HepG2 (cell line): ENCODE measurements around the gene RICTOR. TPM values are rescaled to one million over a fixed set of nuclear protein-coding genes. Genes with fewer than 3 reads are reported as not detected.

Experiments
- ATAC-seq: fragments of 200-7000 bp; cut with Tn5 transposase; 3 replicates; pipeline ENCODE4 v1.9.1; 2020; ENCODE audit warnings: mild to moderate bottlenecking, moderate library complexity
- BruUV-seq: library from RNA; stranded (reverse); fragments of 400-500 nt; replicated peaks from 2 replicates; lab custom pipeline; 2021; lab: Mats Ljungman, UMichigan
- CTCF ChIA-PET: fragments of 300-600 bp; formaldehyde crosslinking; extraction: SDS; loops from one replicate; lab custom pipeline; 2021; ENCODE audit warnings: low total read pairs, inconsistent platforms, low intra/inter-chr PET ratio; lab: Yijun Ruan, JAX
- POLR2A ChIA-PET: fragments of 350-600 bp; sonication (Branson Sonifier 250); formaldehyde crosslinking; loops from one replicate; lab custom pipeline; 2020; ENCODE audit warnings: antibody characterized with exemption, inconsistent platforms; lab: Yijun Ruan, JAX
- DNase-seq: peaks from one replicate; pipeline ENCODE4 v3.0.0-alpha.2; 2015; ENCODE audit warnings: low spot score
- FAIRE-seq: peaks from 3 replicates; lab custom pipeline; 2011; peaks lifted over from hg19 to GRCh38; lab: Jason Lieb, UNC
- H2AFZ ChIP-seq: one replicate; pipeline ENCODE4 v1.6.1; 2011; ENCODE audit warnings: low read length, inconsistent platforms
- H3K27ac ChIP-seq: fragments of 300-600 bp; 3 replicates; pipeline ENCODE4 v1.8.0; 2011; ENCODE audit warnings: mixed run types, mild to moderate bottlenecking, mixed read lengths, low read length, inconsistent platforms; ENCODE audit not compliant: insufficient read depth; ENCODE audit errors: extremely low read length
- H3K27me3 ChIP-seq, 2 experiments: fragments of 200-600 bp in 1 of 2; 2 replicates in 1 of 2; 3 replicates in 1 of 2; pipeline versions ENCODE4 v1.6.0 to v1.8.0; 2011; ENCODE audit warnings: low read length in 2 of 2, mild to moderate bottlenecking in 2 of 2, moderate library complexity in 2 of 2, inconsistent platforms in 1 of 2; ENCODE audit not compliant: insufficient read depth in 2 of 2, control insufficient read depth in 1 of 2
- H3K36me3 ChIP-seq, 2 experiments: fragments of 200-600 bp in 1 of 2; replicated peaks in 1 of 2; 2 replicates in 1 of 2; 3 replicates in 1 of 2; pipeline versions ENCODE4 v1.5.1 to v1.8.0; 2011; ENCODE audit warnings: low read length in 2 of 2, inconsistent platforms in 1 of 2; ENCODE audit not compliant: insufficient read depth in 2 of 2, control insufficient read depth in 1 of 2
- H3K4me1 ChIP-seq: 2 replicates; pipeline ENCODE4 v1.5.1; 2012; ENCODE audit warnings: low read length, inconsistent platforms; ENCODE audit not compliant: insufficient read depth
- H3K4me2 ChIP-seq: 2 replicates; pipeline ENCODE4 v1.6.0; 2011; ENCODE audit warnings: low read depth, low read length, inconsistent platforms
- H3K4me3 ChIP-seq, 3 experiments: fragments of 200-600 bp in 1 of 3; sonication (generic), shearing (Covaris generic) in 1 of 3; replicated peaks in 1 of 3; 2 replicates each; pipeline ENCODE4 v1.5.1; 2011 to 2016; ENCODE audit warnings: low read length in 3 of 3, inconsistent platforms in 2 of 3, low read depth in 2 of 3, mild to moderate bottlenecking in 2 of 3, control low read depth in 1 of 3, mixed read lengths in 1 of 3; ENCODE audit not compliant: insufficient read depth in 1 of 3
- H3K79me2 ChIP-seq: one replicate; pipeline ENCODE4 v1.6.1; 2011; ENCODE audit warnings: low read length, inconsistent platforms; ENCODE audit not compliant: insufficient read depth
- H3K9ac ChIP-seq: 2 replicates; pipeline ENCODE4 v1.6.0; 2011; ENCODE audit warnings: mild to moderate bottlenecking, low read depth, low read length, inconsistent platforms; ENCODE audit not compliant: insufficient read depth
- H3K9me3 ChIP-seq: 2 replicates; pipeline ENCODE4 v1.5.1; 2012; ENCODE audit warnings: mild to moderate bottlenecking, low read length
- H4K20me1 ChIP-seq: 2 replicates; pipeline ENCODE4 v1.6.0; 2011; ENCODE audit warnings: inconsistent platforms, mild to moderate bottlenecking, low read length, moderate library complexity; ENCODE audit not compliant: insufficient read depth
- BCL3 ChIP-seq: sonication (generic); formaldehyde crosslinking; IDR thresholded peaks from 2 replicates; pipeline ENCODE4 v1.5.1; 2020; ENCODE audit warnings: mild to moderate bottlenecking, missing genetic modification reagents, moderate library complexity
- HNRNPLL ChIP-seq: fragments of 200-400 bp; formaldehyde crosslinking; IDR thresholded peaks from 2 replicates; pipeline ENCODE4 v1.6.1; 2017; ENCODE audit warnings: mild to moderate bottlenecking, low read depth, low read length; ENCODE audit not compliant: poor library complexity, severe bottlenecking
- KLF9 ChIP-seq: IDR thresholded peaks from 2 replicates; pipeline ENCODE4 v1.6.1; 2016; ENCODE audit warnings: low read depth
- MYC ChIP-seq: sonication (generic); formaldehyde crosslinking; IDR thresholded peaks from 2 replicates; pipeline ENCODE4 v1.9.0; 2021; ENCODE audit warnings: missing genetic modification reagents, borderline replicate concordance
- NR0B2 ChIP-seq: sonication (generic); formaldehyde crosslinking; IDR thresholded peaks from 2 replicates; pipeline ENCODE4 v1.4.0; 2020; ENCODE audit warnings: mild to moderate bottlenecking, missing genetic modification reagents
- NR2F6 ChIP-seq, 2 experiments: IDR thresholded peaks; 2 replicates each; pipeline ENCODE4 v1.6.1; 2016; ENCODE audit warnings: antibody characterized with exemption in 1 of 2, mild to moderate bottlenecking in 1 of 2
- PHF20 ChIP-seq: sonication (generic); formaldehyde crosslinking; IDR thresholded peaks from 2 replicates; pipeline ENCODE4 v1.5.0; 2020; ENCODE audit warnings: mild to moderate bottlenecking, missing genetic modification reagents
- RELA ChIP-seq: sonication (generic); formaldehyde crosslinking; IDR thresholded peaks from 2 replicates; pipeline ENCODE4 v1.4.0; 2020; ENCODE audit warnings: missing genetic modification reagents
- RFXAP ChIP-seq: sonication (generic); formaldehyde crosslinking; IDR thresholded peaks from 2 replicates; pipeline ENCODE4 v1.4.0; 2020; ENCODE audit warnings: missing genetic modification reagents, borderline replicate concordance
- RXRA ChIP-seq: sonication (generic); formaldehyde crosslinking; IDR thresholded peaks from 2 replicates; pipeline ENCODE4 v1.5.1; 2020; ENCODE audit warnings: missing genetic modification reagents
- ZBTB38 ChIP-seq: sonication (generic); formaldehyde crosslinking; IDR thresholded peaks from 2 replicates; pipeline ENCODE4 v1.5.1; 2020; ENCODE audit warnings: mild to moderate bottlenecking, missing genetic modification reagents
- ZFP36L2 ChIP-seq: sonication (generic); formaldehyde crosslinking; IDR thresholded peaks from 2 replicates; pipeline ENCODE4 v1.4.0; 2020; ENCODE audit warnings: missing genetic modification reagents
- ZMYM4 ChIP-seq: sonication (generic); formaldehyde crosslinking; IDR thresholded peaks from 2 replicates; pipeline ENCODE4 v1.8.1; 2023; ENCODE audit warnings: mild to moderate bottlenecking, missing genetic modification reagents
- ZNF331 ChIP-seq: sonication (generic); formaldehyde crosslinking; IDR thresholded peaks from 2 replicates; pipeline ENCODE4 v1.4.0; 2020; ENCODE audit warnings: missing genetic modification reagents
- ZNF576 ChIP-seq: sonication (generic); formaldehyde crosslinking; IDR thresholded peaks from 2 replicates; pipeline ENCODE4 v1.4.0; 2020; ENCODE audit warnings: mild to moderate bottlenecking, missing genetic modification reagents
- ZSCAN22 ChIP-seq: sonication (generic); formaldehyde crosslinking; IDR thresholded peaks from 2 replicates; pipeline ENCODE4 v1.4.0; 2020; ENCODE audit warnings: mild to moderate bottlenecking, missing genetic modification reagents
- ZXDC ChIP-seq: sonication (generic); formaldehyde crosslinking; IDR thresholded peaks from 2 replicates; pipeline ENCODE4 v1.5.0; 2020; ENCODE audit warnings: mild to moderate bottlenecking, missing genetic modification reagents
- ZZZ3 ChIP-seq: sonication (generic); formaldehyde crosslinking; IDR thresholded peaks from 2 replicates; pipeline ENCODE4 v1.4.0; 2020; ENCODE audit warnings: missing genetic modification reagents, mild to moderate bottlenecking, borderline replicate concordance
- whole genome bisulfite sequencing: methylation state at CpG from one replicate; pipeline ENCODE4 v1.1.6; 2017; ENCODE audit warnings: low lambda C conversion rate; 5-methylcytosine and 5-hydroxymethylcytosine counted together
- in situ Hi-C: cut with HindIII; loops from 2 replicates; pipeline ENCODE4 v1.10.0; 2017; ENCODE audit warnings: low pct_unique_long_range_greater_than_20kb; ENCODE audit not compliant: extremely low pct_ligation_motif_present
- intact Hi-C: fragments of 100-400 bp; cut with micrococcal nuclease; formaldehyde crosslinking; loops from one replicate; pipeline ENCODE4 v1.10.0; 2022; ENCODE audit not compliant: unreplicated experiment
- polyA plus RNA-seq, 8 experiments: library from polyadenylated mRNA; depleted of rRNA in 3 of 8; stranded (reverse) in 7 of 8; unstranded in 1 of 8; fragments of >200 nt; fragmentation: Illumina TruSeq in 4 of 8; extraction: Trizol in 4 of 8; gene quantifications; 2 replicates each; pipeline versions ENCODE4 v1.2.1 to v1.2.3, GENCODE V29; 2011 to 2016; ENCODE audit warnings: low read depth in 4 of 8, missing spikeins in 1 of 8, mixed read lengths in 1 of 8; ENCODE audit not compliant: insufficient read depth in 1 of 8
- total RNA-seq, 5 experiments: library from RNA; depleted of rRNA; stranded (reverse); fragments of >200 nt; fragmentation: Illumina TruSeq; extraction: Trizol; gene quantifications; 2 replicates each; pipeline ENCODE4 v1.2.3, GENCODE V29; 2016; ENCODE audit warnings: low read depth in 1 of 5

The RICTOR gene
- total and polyA plus RNA-seq, 2 of the 13 experiments (the other 11 are each of a cell fraction or from before 2014, with no cell fraction given) = 10.7 to 15.4 TPM

GRCh38 chr5:39115644-39116343 lies 41.6 kb upstream of the RICTOR start (continued):
- TF ChIP-seq ZXDC (CRISPR knock-in tag) (no peak), ZZZ3 (CRISPR knock-in tag) (no peak)

GRCh38 chr5:39114155-39114554 lies 40.0 kb upstream of the RICTOR start:
- Histone ChIP-seq H3K4me2 (no peak overlapping the region), H4K20me1 (no peaks in the 10 kb centered on the region), H3K27ac (no peak overlapping the region), H3K36me3 (no peaks in the 10 kb centered on the region), H3K4me1 (no peaks in the 10 kb centered on the region), H3K9ac (no peak overlapping the region), H2AFZ (no peak overlapping the region), H3K4me3 (no peak overlapping the region), H3K79me2 (no peaks in the 10 kb centered on the region), H3K27me3 (no peaks in the 10 kb centered on the region; a peak in 1 of 5 replicates), H3K9me3 (no peaks in the 10 kb centered on the region)
- no TSS peak for BruUV-seq
- ChIA-PET POLR2A (no interaction called here), CTCF (no interaction called here)
- no peak for DNase-seq
- 44% methylated on average over 4 of the region's 4 CpGs for WGBS
- in situ Hi-C loops (no loop called here), intact Hi-C loops (no loop called here)
- FAIRE-seq = no peak
- no peak for ATAC-seq
- no peak for TF ChIP-seq ZBTB38 (CRISPR knock-in tag)
- no peak for TF ChIP-seq ZNF331 (CRISPR knock-in tag)
- TF ChIP-seq ZSCAN22 (CRISPR knock-in tag) = no peak
- TF ChIP-seq HNRNPLL = no peak
- TF ChIP-seq KLF9 = no peak
- TF ChIP-seq PHF20 (CRISPR knock-in tag) = no peak
- no peak for TF ChIP-seq MYC (CRISPR knock-in tag)
- no peak for TF ChIP-seq RXRA (CRISPR knock-in tag)
- no peak for TF ChIP-seq RFXAP (CRISPR knock-in tag)
- TF ChIP-seq NR0B2 (CRISPR knock-in tag) = no peak
- TF ChIP-seq ZNF576 (CRISPR knock-in tag) = no peak
- TF ChIP-seq NR2F6 (IDR thresholded peaks at IDR 0.05) = no peak
- no peak for TF ChIP-seq NR2F6 (CRISPR knock-in tag; IDR thresholded peaks at IDR 0.05)
- TF ChIP-seq RELA (CRISPR knock-in tag) = no peak
- no peak for TF ChIP-seq BCL3 (CRISPR knock-in tag)
- no peak for TF ChIP-seq ZMYM4 (CRISPR knock-in tag)
- no peak for TF ChIP-seq ZFP36L2 (CRISPR knock-in tag)
